CD4-positive, CD25-positive, alpha-beta regulatory T cell (primary cell): ENCODE measurements around the gene ANTXRL. TPM values are rescaled to one million over a fixed set of nuclear protein-coding genes. Genes with fewer than 3 reads are reported as not detected.
"Not testable (repeated sequence)": the region's sequence is repeated elsewhere in the genome, so short reads cannot be mapped to it uniquely, and the experiment has no call there.

Source experiments
- ATAC-seq, 2 donors: fragments of 150-1000 bp; cut with Tn5 transposase; one replicate each; pipeline ENCODE4 v1.10.0; 2021; ENCODE audit warnings: low read depth in 2 of 2, moderate number of reproducible peaks in 2 of 2, moderate library complexity in 1 of 2
- DNase-seq, 3 donors: peaks; one replicate each; pipeline versions ENCODE4 v3.0.0 to v3.0.0-alpha.2; 2012 to 2022; ENCODE audit warnings: mixed read lengths in 1 of 3
- H3K27ac ChIP-seq: one replicate; pipeline ENCODE4 v1.7.0; 2013; ENCODE audit warnings: mild to moderate bottlenecking, low read length; ENCODE audit not compliant: insufficient read depth, poor library complexity, severe bottlenecking
- H3K27me3 ChIP-seq: one replicate; pipeline ENCODE4 v1.7.0; 2013; ENCODE audit warnings: low read length; ENCODE audit not compliant: control insufficient read depth, insufficient read depth
- H3K36me3 ChIP-seq: one replicate; pipeline ENCODE4 v1.7.0; 2013; ENCODE audit warnings: mild to moderate bottlenecking, low read length, moderate library complexity; ENCODE audit not compliant: control insufficient read depth, insufficient read depth
- H3K4me1 ChIP-seq: 2 replicates; pipeline ENCODE4 v1.7.0; 2013; ENCODE audit warnings: mild to moderate bottlenecking, low read length; ENCODE audit not compliant: insufficient read depth, control insufficient read depth, poor library complexity, severe bottlenecking
- H3K4me3 ChIP-seq: one replicate; pipeline ENCODE4 v1.7.0; 2013; ENCODE audit warnings: low read depth, mild to moderate bottlenecking, low read length, moderate library complexity
- H3K9me3 ChIP-seq, 2 experiments: 1 replicate in 1 of 2; 2 replicates in 1 of 2; pipeline ENCODE4 v1.7.0; 2013; ENCODE audit warnings: low read length in 2 of 2, mild to moderate bottlenecking in 1 of 2, moderate library complexity in 1 of 2; ENCODE audit not compliant: control insufficient read depth in 2 of 2
- H3K27ac Mint-ChIP-seq, 3 donors: one replicate each; pipeline ENCODE4 v1.8.0; 2020 to 2022; ENCODE audit warnings: mild to moderate bottlenecking in 3 of 3, mixed read lengths in 3 of 3, moderate library complexity in 2 of 3
- H3K27me3 Mint-ChIP-seq: one replicate; pipeline ENCODE4 v1.8.0; 2022; ENCODE audit warnings: mild to moderate bottlenecking, mixed read lengths
- H3K36me3 Mint-ChIP-seq: one replicate; pipeline ENCODE4 v1.8.0; 2020; ENCODE audit warnings: mixed read lengths
- H3K4me1 Mint-ChIP-seq, 4 donors: one replicate each; pipeline ENCODE4 v1.8.0; 2020 to 2022; ENCODE audit warnings: mixed read lengths in 4 of 4, mild to moderate bottlenecking in 1 of 4
- H3K4me3 Mint-ChIP-seq, 4 donors: one replicate each; pipeline ENCODE4 v1.8.0; 2020 to 2022; ENCODE audit warnings: mild to moderate bottlenecking in 4 of 4, mixed read lengths in 4 of 4, moderate library complexity in 3 of 4
- H3K9me3 Mint-ChIP-seq, 7 donors: one replicate each; pipeline ENCODE4 v1.8.0; 2020 to 2022; ENCODE audit warnings: mixed read lengths in 7 of 7, mild to moderate bottlenecking in 3 of 7, moderate library complexity in 2 of 7
- polyA plus RNA-seq, 4 donors: library from polyadenylated mRNA; unstranded; fragments of 300-500 nt; fragmentation: Illumina TruSeq; gene quantifications; one replicate each; pipeline ENCODE4 v1.2.3, GENCODE V29; 2021
- total RNA-seq: library from RNA; stranded (reverse); gene quantifications from one replicate; pipeline ENCODE4 v1.2.3, GENCODE V29; 2022

ANTXRL gene
- total and polyA plus RNA-seq, 5 donors from 2014 or later, result 0.72 TPM; not detected in 4

GRCh38 chr10:46255801-46256747 is 30.7 kb upstream of the ANTXRL start:
- H3K27me3 Mint-ChIP-seq, result no peaks in the 10 kb centered on the region
- H3K4me1 Mint-ChIP-seq, result peaks cover 31 to 60% (median 38%) of the 10 kb centered on the region in 4 donors
- Histone ChIP-seq H3K36me3 (peaks cover 52% of the 10 kb centered on the region), H3K27me3 (no peaks in the 10 kb centered on the region), H3K9me3 (no peaks in the 10 kb centered on the region), H3K4me3 (no peak overlapping the region), H3K27ac (no peak overlapping the region), H3K4me1 (no peaks in the 10 kb centered on the region)
- peak overlapping the region in 1 of 4 donors; percentile 36 for H3K4me3 Mint-ChIP-seq
- peak overlapping the region; percentile 11 to 87 (median 86) for H3K27ac Mint-ChIP-seq
- ATAC-seq (peak; percentile 43 to 65), DNase-seq (peak in 2 of 3 donors; percentile 22 to 30)
- peaks cover 29% of the 10 kb centered on the region for H3K36me3 Mint-ChIP-seq
- no peaks in the 10 kb centered on the region for H3K9me3 Mint-ChIP-seq

DNA sequence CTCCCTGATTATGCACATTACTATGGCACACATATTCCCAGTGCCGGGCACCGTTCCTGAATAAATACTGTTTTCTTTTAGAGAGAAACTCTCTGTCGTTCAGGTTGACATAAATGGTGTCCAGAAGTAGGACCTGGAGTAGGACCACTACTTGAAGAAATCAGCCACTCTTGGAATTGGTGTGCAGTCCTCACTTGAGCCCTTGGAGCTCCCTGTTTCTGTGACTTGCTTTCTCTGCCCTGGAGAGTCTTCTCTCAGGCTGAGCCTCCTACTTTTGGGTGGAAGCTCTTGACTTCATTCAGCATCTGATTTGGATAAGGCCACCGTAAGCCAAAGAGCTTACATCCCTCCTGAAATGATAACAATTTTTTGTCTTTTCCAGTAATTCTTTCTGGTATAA is 29.7 kb upstream of the ANTXRL start:
- Histone ChIP-seq H3K4me3 (no peak overlapping the region), H3K36me3 (peaks cover 55% of the 10 kb centered on the region), H3K4me1 (no peaks in the 10 kb centered on the region), H3K9me3 (no peaks in the 10 kb centered on the region), H3K27me3 (no peaks in the 10 kb centered on the region), H3K27ac (no peak overlapping the region)
- no peak for ATAC-seq
- H3K9me3 Mint-ChIP-seq, result no peaks in the 10 kb centered on the region
- H3K4me3 Mint-ChIP-seq, result peak overlapping the region in 1 of 4 donors; percentile 15
- no peak for DNase-seq
- H3K4me1 Mint-ChIP-seq, result peaks cover 32 to 70% (median 47%) of the 10 kb centered on the region in 4 donors
- H3K27ac Mint-ChIP-seq, result peak overlapping the region in 2 of 3 donors; percentile 2 to 26
- H3K27me3 Mint-ChIP-seq, result no peaks in the 10 kb centered on the region
- H3K36me3 Mint-ChIP-seq, result peaks cover 35% of the 10 kb centered on the region

GRCh38 chr10:46262906-46263560 is 23.8 kb upstream of the ANTXRL start:
- H3K27me3 Mint-ChIP-seq, DNase-seq, H3K9me3 Mint-ChIP-seq, H3K27ac ChIP-seq, H3K9me3 ChIP-seq, ATAC-seq, H3K27me3 ChIP-seq, H3K4me3 ChIP-seq: not testable (repeated sequence)
- H3K4me3 Mint-ChIP-seq, result peak overlapping the region in 2 of 4 donors; percentile 24 to 58
- peak overlapping the region; percentile 10 to 85 (median 21) for H3K27ac Mint-ChIP-seq
- Histone ChIP-seq H3K36me3 (peaks cover 39% of the 10 kb centered on the region), H3K4me1 (peaks cover 39% of the 10 kb centered on the region)
- peaks cover 21 to 74% (median 41%) of the 10 kb centered on the region in 4 donors for H3K4me1 Mint-ChIP-seq
- peaks cover 20% of the 10 kb centered on the region for H3K36me3 Mint-ChIP-seq

GRCh38 chr10:46263831-46264268 is 22.9 kb upstream of the ANTXRL start:
- DNase-seq, result no peak
- no peak for ATAC-seq

GRCh38 chr10:46264336-46264735 is 22.5 kb upstream of the ANTXRL start:
- H3K9me3 Mint-ChIP-seq, result no peaks in the 10 kb centered on the region
- peaks cover 39% of the 10 kb centered on the region for H3K36me3 ChIP-seq
- H3K27ac Mint-ChIP-seq, result peak overlapping the region; percentile 74 to 91 (median 85)
- no peak overlapping the region for H3K4me3 ChIP-seq
- peaks cover 13 to 67% (median 36%) of the 10 kb centered on the region in 4 donors for H3K4me1 Mint-ChIP-seq
- peaks cover 15% of the 10 kb centered on the region for H3K36me3 Mint-ChIP-seq
- H3K9me3 ChIP-seq, result no peaks in the 10 kb centered on the region
- H3K4me1 ChIP-seq, result peaks cover 39% of the 10 kb centered on the region
- no peaks in the 10 kb centered on the region for H3K27me3 Mint-ChIP-seq
- H3K27me3 ChIP-seq, result no peaks in the 10 kb centered on the region
- no peak overlapping the region for H3K27ac ChIP-seq
- peak overlapping the region in 2 of 4 donors; percentile 8 to 48 for H3K4me3 Mint-ChIP-seq
- DNase-seq (no peak), ATAC-seq (no peak)

More at GRCh38 chr10:46263831-46264268, 22.9 kb upstream of the ANTXRL start:
- Histone ChIP-seq H3K27ac (no peak overlapping the region), H3K4me3 (no peak overlapping the region), H3K4me1 (peaks cover 39% of the 10 kb centered on the region), H3K9me3 (no peaks in the 10 kb centered on the region), H3K27me3 (no peaks in the 10 kb centered on the region), H3K36me3 (peaks cover 39% of the 10 kb centered on the region)
- Mint-ChIP-seq H3K4me1 (peaks cover 15 to 68% (median 37%) of the 10 kb centered on the region in 4 donors), H3K36me3 (peaks cover 16% of the 10 kb centered on the region), H3K27me3 (no peaks in the 10 kb centered on the region), H3K4me3 (peak overlapping the region in 1 of 4 donors; percentile 12), H3K9me3 (no peaks in the 10 kb centered on the region), H3K27ac (peak overlapping the region; percentile 74 to 91 (median 85))

- Histone ChIP-seq H3K36me3 (peaks cover 39% of the 10 kb centered on the region), H3K27ac (no peak overlapping the region), H3K4me3 (no peak overlapping the region), H3K27me3 (no peaks in the 10 kb centered on the region), H3K9me3 (no peaks in the 10 kb centered on the region), H3K4me1 (peaks cover 43% of the 10 kb centered on the region)
- no peaks in the 10 kb centered on the region for H3K27me3 Mint-ChIP-seq
- H3K9me3 Mint-ChIP-seq, result no peaks in the 10 kb centered on the region
- no peak for DNase-seq
- H3K36me3 Mint-ChIP-seq, result peaks cover 15% of the 10 kb centered on the region
- peaks cover 13 to 69% (median 41%) of the 10 kb centered on the region in 4 donors for H3K4me1 Mint-ChIP-seq
- no peak for ATAC-seq
- H3K4me3 Mint-ChIP-seq, result peak overlapping the region; percentile 48 to 84 (median 66)
- H3K27ac Mint-ChIP-seq, result peak overlapping the region in 2 of 3 donors; percentile 74 to 87
Observed at GRCh38 chr10:46264737-46265368, 21.9 kb upstream of the ANTXRL start.

GRCh38 chr10:46265566-46266305 is 21.1 kb upstream of the ANTXRL start:
- H3K4me3 ChIP-seq, H3K9me3 Mint-ChIP-seq, H3K27ac ChIP-seq, H3K27me3 ChIP-seq, H3K9me3 ChIP-seq, H3K27me3 Mint-ChIP-seq, ATAC-seq, DNase-seq: not testable (repeated sequence)
- Histone ChIP-seq H3K36me3 (peaks cover 33% of the 10 kb centered on the region), H3K4me1 (peaks cover 52% of the 10 kb centered on the region)
- Mint-ChIP-seq H3K27ac (peak overlapping the region in 2 of 3 donors; percentile 74 to 87), H3K4me3 (peak overlapping the region; percentile 52 to 84 (median 78)), H3K36me3 (peaks cover 13% of the 10 kb centered on the region), H3K4me1 (peaks cover 10 to 71% (median 42%) of the 10 kb centered on the region in 4 donors)
